ENCODE results near the gene LY9. TPM values are rescaled to one million over a fixed set of nuclear protein-coding genes. Genes with fewer than 3 reads are reported as not detected.

The LY9 gene
- total RNA-seq, 2 donors from 2014 or later: 0.46 to 1.7 TPM

DNA sequence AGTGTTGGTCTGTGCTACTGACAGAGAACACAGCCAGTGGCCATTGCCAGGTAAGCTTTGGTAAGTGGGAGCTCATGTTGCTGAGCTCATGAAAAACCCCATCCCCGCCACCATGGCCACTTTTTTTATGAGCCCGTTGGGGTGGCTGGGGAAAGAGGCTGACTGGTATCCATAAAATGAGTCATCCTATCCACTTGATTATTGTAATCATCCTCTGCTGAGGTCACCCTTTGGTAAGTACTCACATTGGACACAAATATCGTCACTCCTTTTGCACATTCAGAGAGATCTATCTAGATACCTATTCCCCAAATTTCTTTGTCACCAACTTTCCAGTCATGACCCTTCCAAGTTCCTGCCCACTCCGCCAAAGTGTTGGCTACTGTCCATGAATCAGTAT, 34.9 kb upstream of the LY9 start:
- intact Hi-C loops (cut with DNase I): no loop called here
- no peak for TF ChIP-seq CTCF (IDR thresholded peaks at IDR 0.05)
- no peak for TF ChIP-seq POLR2AphosphoS5 (IDR thresholded peaks at IDR 0.05)
- TF ChIP-seq POLR2A (IDR thresholded peaks at IDR 0.05): no peak
- DNase-seq (ENCODE audit: low spot score): no peak

GRCh38 chr1:160761886-160762285, 34.1 kb upstream of the LY9 start:
- no peak for TF ChIP-seq CTCF (IDR thresholded peaks at IDR 0.05)
- no peak for TF ChIP-seq POLR2AphosphoS5 (IDR thresholded peaks at IDR 0.05)
- no peak for TF ChIP-seq POLR2A (IDR thresholded peaks at IDR 0.05)
- H3K4me3 ChIP-seq: no peak overlapping the region
- no peaks in the 10 kb centered on the region for H3K36me3 ChIP-seq
- H3K27me3 ChIP-seq (replicated peaks; ENCODE audit: insufficient read depth): no peaks in the 10 kb centered on the region
- no peaks in the 10 kb centered on the region for H3K4me1 ChIP-seq (replicated peaks)
- 100% methylated on average over 2 of the region's 2 CpGs for WGBS
- intact Hi-C loops (cut with DNase I): no loop called here
- no peaks in the 10 kb centered on the region for H3K9me3 ChIP-seq
- no peak for DNase-seq (ENCODE audit: low spot score)
- no peak overlapping the region for H3K27ac ChIP-seq

More for the DNA sequence above, 34.9 kb upstream of the LY9 start:
- H3K27me3 ChIP-seq (replicated peaks; ENCODE audit: insufficient read depth): no peaks in the 10 kb centered on the region
- no peak overlapping the region for H3K27ac ChIP-seq
- no peaks in the 10 kb centered on the region for H3K36me3 ChIP-seq
- no peak overlapping the region for H3K4me3 ChIP-seq
- WGBS: 90% methylated on average over 4 of the region's 4 CpGs
- H3K9me3 ChIP-seq: no peaks in the 10 kb centered on the region
- no peaks in the 10 kb centered on the region for H3K4me1 ChIP-seq (replicated peaks)

- no peaks in the 10 kb centered on the region for H3K36me3 ChIP-seq
- H3K9me3 ChIP-seq: no peaks in the 10 kb centered on the region
- H3K4me1 ChIP-seq (replicated peaks): no peaks in the 10 kb centered on the region
- TF ChIP-seq POLR2AphosphoS5 (IDR thresholded peaks at IDR 0.05) (no peak), CTCF (IDR thresholded peaks at IDR 0.05) (no peak)
- H3K4me3 ChIP-seq: no peak overlapping the region
- no peak for DNase-seq (ENCODE audit: low spot score)
- H3K27ac ChIP-seq: no peak overlapping the region
- 92% methylated on average over 3 of the region's 3 CpGs for WGBS
- intact Hi-C loops (cut with DNase I): no loop called here
- no peaks in the 10 kb centered on the region for H3K27me3 ChIP-seq (replicated peaks; ENCODE audit: insufficient read depth)
Observed at GRCh38 chr1:160763993-160764392, 32.0 kb upstream of the LY9 start.

GRCh38 chr1:160767395-160768294, 28.3 kb upstream of the LY9 start:
- intact Hi-C loops (cut with DNase I): no loop called here
- Histone ChIP-seq H3K4me1 (replicated peaks) (no peaks in the 10 kb centered on the region), H3K9me3 (no peaks in the 10 kb centered on the region), H3K27ac (no peak overlapping the region), H3K36me3 (no peaks in the 10 kb centered on the region), H3K4me3 (no peak overlapping the region), H3K27me3 (replicated peaks; ENCODE audit: insufficient read depth) (no peaks in the 10 kb centered on the region)
- WGBS: 47% methylated on average over 8 of the region's 8 CpGs
- DNase-seq (ENCODE audit: low spot score): no peak
- no peak for TF ChIP-seq CTCF (IDR thresholded peaks at IDR 0.05)
- no peak for TF ChIP-seq POLR2AphosphoS5 (IDR thresholded peaks at IDR 0.05)
- TF ChIP-seq POLR2A (IDR thresholded peaks at IDR 0.05): no peak

GRCh38 chr1:160768295-160768657, 27.7 kb upstream of the LY9 start:
- no peak for DNase-seq (ENCODE audit: low spot score)
- no peaks in the 10 kb centered on the region for H3K27me3 ChIP-seq (replicated peaks; ENCODE audit: insufficient read depth)
- no peaks in the 10 kb centered on the region for H3K9me3 ChIP-seq
- TF ChIP-seq POLR2AphosphoS5 (IDR thresholded peaks at IDR 0.05) (no peak), CTCF (IDR thresholded peaks at IDR 0.05) (peak in 1 of 4 experiments; percentile 35)
- no peaks in the 10 kb centered on the region for H3K4me1 ChIP-seq (replicated peaks)
- H3K27ac ChIP-seq: no peak overlapping the region
- intact Hi-C loops (cut with DNase I): no loop called here
- no peak overlapping the region for H3K4me3 ChIP-seq
- no peaks in the 10 kb centered on the region for H3K36me3 ChIP-seq

All from prostate gland (tissue), 2 donors.